IMR-90 (cell line): ENCODE results near the gene PTPRU. TPM values are rescaled to one million over a fixed set of nuclear protein-coding genes. Genes with fewer than 3 reads are reported as not detected.

Source experiments
- ATAC-seq: fragments of 200-7000 bp; cut with Tn5 transposase; 2 replicates; pipeline ENCODE4 v1.9.1; 2020; ENCODE audit warnings: low read depth, mild to moderate bottlenecking, moderate library complexity
- BruUV-seq: library from RNA; stranded (reverse); fragments of 400-500 nt; replicated peaks from 2 replicates; lab custom pipeline; 2021; lab: Mats Ljungman, UMichigan
- CTCF ChIA-PET: fragments of 300-600 bp; formaldehyde crosslinking; extraction: SDS; loops from one replicate; lab custom pipeline; 2021; ENCODE audit warnings: antibody characterized with exemption; lab: Yijun Ruan, JAX
- POLR2A ChIA-PET: fragments of 300-600 bp; sonication (Branson Sonifier 250); formaldehyde crosslinking; loops from one replicate; lab custom pipeline; 2022; ENCODE audit warnings: antibody characterized with exemption; ENCODE audit not compliant: unreplicated experiment; lab: Charles Lee
- DNase-seq: peaks from one replicate; pipeline ENCODE4 v3.0.0; 2013
- H2AFZ ChIP-seq: replicated peaks from 2 replicates; pipeline ENCODE3; 2013; ENCODE audit warnings: low read length, mild to moderate bottlenecking; ENCODE audit not compliant: poor library complexity
- H2AK5ac ChIP-seq: 2 replicates; pipeline ENCODE4 v1.6.1; 2013; ENCODE audit warnings: low read depth, low read length, inconsistent platforms
- H2AK9ac ChIP-seq: replicated peaks from 2 replicates; pipeline ENCODE3; 2013; ENCODE audit warnings: mild to moderate bottlenecking, low read depth, low read length, moderate library complexity; ENCODE audit not compliant: poor library complexity
- H2BK120ac ChIP-seq: 2 replicates; pipeline ENCODE4 v1.6.1; 2013; ENCODE audit warnings: low read depth, low read length, inconsistent platforms
- H2BK15ac ChIP-seq: 3 replicates; pipeline ENCODE4 v1.6.1; 2013; ENCODE audit warnings: low read depth, low read length, inconsistent platforms
- H2BK20ac ChIP-seq: 2 replicates; pipeline ENCODE4 v1.6.1; 2013; ENCODE audit warnings: low read depth, mild to moderate bottlenecking, inconsistent platforms, low read length, moderate library complexity
- H2BK5ac ChIP-seq: 2 replicates; pipeline ENCODE4 v1.6.1; 2013; ENCODE audit warnings: mild to moderate bottlenecking, low read depth, low read length, inconsistent platforms; ENCODE audit not compliant: poor library complexity, severe bottlenecking
- H3K14ac ChIP-seq: replicated peaks from 2 replicates; pipeline ENCODE4 v1.6.1; 2013; ENCODE audit warnings: low read depth, low read length, inconsistent platforms
- H3K18ac ChIP-seq: 2 replicates; pipeline ENCODE4 v1.6.1; 2013; ENCODE audit warnings: low read depth, low read length, control low read depth
- H3K23ac ChIP-seq: 2 replicates; pipeline ENCODE4 v1.6.1; 2013; ENCODE audit warnings: low read depth, low read length, inconsistent platforms
- H3K27ac ChIP-seq: 2 replicates; pipeline ENCODE4 v1.5.1; 2013; ENCODE audit warnings: mild to moderate bottlenecking, control low read depth, low read length; ENCODE audit not compliant: insufficient read depth
- H3K27me3 ChIP-seq: 2 replicates; pipeline ENCODE4 v1.6.1; 2013; ENCODE audit warnings: low read length; ENCODE audit not compliant: control insufficient read depth, insufficient read depth
- H3K36me3 ChIP-seq: 2 replicates; pipeline ENCODE4 v1.6.1; 2013; ENCODE audit warnings: low read length, mixed read lengths; ENCODE audit not compliant: control insufficient read depth, insufficient read depth
- H3K4ac ChIP-seq: 2 replicates; pipeline ENCODE4 v1.6.1; 2013; ENCODE audit warnings: low read depth, low read length, inconsistent platforms
- H3K4me1 ChIP-seq: 2 replicates; pipeline ENCODE4 v1.6.1; 2013; ENCODE audit warnings: low read length, mixed read lengths; ENCODE audit not compliant: control insufficient read depth, insufficient read depth
- H3K4me2 ChIP-seq: 2 replicates; pipeline ENCODE4 v1.6.1; 2013; ENCODE audit warnings: low read depth, mild to moderate bottlenecking, control low read depth, low read length, moderate library complexity
- H3K4me3 ChIP-seq: 2 replicates; pipeline ENCODE4 v1.5.1; 2013; ENCODE audit warnings: low read depth, mild to moderate bottlenecking, control low read depth, low read length, moderate library complexity; ENCODE audit not compliant: insufficient read depth
- H3K56ac ChIP-seq: 2 replicates; pipeline ENCODE4 v1.6.1; 2013; ENCODE audit warnings: low read length, inconsistent platforms; ENCODE audit not compliant: insufficient read depth; ENCODE audit errors: extremely low read depth
- H3K79me1 ChIP-seq, 2 experiments: 2 replicates each; pipeline ENCODE4 v1.6.1; 2013; ENCODE audit warnings: low read length in 2 of 2, inconsistent platforms in 1 of 2, low read depth in 1 of 2
- H3K9ac ChIP-seq: 2 replicates; pipeline ENCODE4 v1.6.1; 2013; ENCODE audit warnings: low read depth, low read length, control low read depth
- H3K9me1 ChIP-seq: 2 replicates; pipeline ENCODE4 v1.6.1; 2013; ENCODE audit warnings: low read length, inconsistent platforms; ENCODE audit not compliant: insufficient read depth
- H3K9me3 ChIP-seq: 2 replicates; pipeline ENCODE4 v1.6.1; 2013; ENCODE audit warnings: low read length; ENCODE audit not compliant: control insufficient read depth, insufficient read depth
- H4K20me1 ChIP-seq: 2 replicates; pipeline ENCODE4 v1.6.1; 2013; ENCODE audit warnings: low read length, inconsistent platforms; ENCODE audit not compliant: insufficient read depth
- H4K5ac ChIP-seq: 2 replicates; pipeline ENCODE4 v1.6.1; 2013; ENCODE audit warnings: mild to moderate bottlenecking, low read depth, low read length, control low read depth
- H4K8ac ChIP-seq, 2 experiments: 2 replicates each; pipeline ENCODE4 v1.6.1; 2013; ENCODE audit warnings: low read depth in 2 of 2, low read length in 2 of 2, control low read depth in 1 of 2, inconsistent platforms in 1 of 2
- H4K91ac ChIP-seq: 2 replicates; pipeline ENCODE4 v1.6.1; 2013; ENCODE audit warnings: low read depth, low read length, inconsistent platforms; ENCODE audit not compliant: insufficient read depth
- BHLHE40 ChIP-seq: fragments of 150-350 bp; IDR thresholded peaks from 2 replicates; pipeline ENCODE4 v1.6.1; 2016; ENCODE audit warnings: mild to moderate bottlenecking, low read depth, low read length
- MAFK ChIP-seq: IDR thresholded peaks from 2 replicates; pipeline ENCODE4 v1.6.1; 2012; ENCODE audit warnings: low read depth, low read length, improper control_type of control experiment
- MAZ ChIP-seq: IDR thresholded peaks from 2 replicates; pipeline ENCODE4 v1.6.1; 2012; ENCODE audit warnings: low read depth, mild to moderate bottlenecking, low read length, improper control_type of control experiment, moderate library complexity, borderline replicate concordance
- MXI1 ChIP-seq: IDR thresholded peaks from 2 replicates; pipeline ENCODE4 v1.6.1; 2012; ENCODE audit warnings: low read depth, mild to moderate bottlenecking, low read length, moderate library complexity, borderline replicate concordance
- RAD21 ChIP-seq: IDR thresholded peaks from 2 replicates; pipeline ENCODE4 v1.6.1; 2012; ENCODE audit warnings: low read length, improper control_type of control experiment
- SMC3 ChIP-seq: fragments of 150-350 bp; IDR thresholded peaks from 2 replicates; pipeline ENCODE4 v1.6.1; 2016; ENCODE audit warnings: low read depth, mild to moderate bottlenecking, antibody characterized with exemption, low read length, moderate library complexity
- WGBS, 2 experiments: methylation state at CpG; one replicate each; pipeline versions ENCODE4 v1.1.5 to v1.1.7; 2013; ENCODE audit warnings: missing lambda C conversion rate in 2 of 2; ENCODE audit not compliant: insufficient read length in 1 of 2; ENCODE audit errors: extremely low coverage in 2 of 2; 5-methylcytosine and 5-hydroxymethylcytosine counted together
- dilution Hi-C: fragments of 300-500 bp; cut with HindIII; formaldehyde crosslinking; loops from one replicate; pipeline ENCODE4 v1.14.3; 2018; ENCODE audit warnings: low sequenced_read_pairs; ENCODE audit not compliant: unreplicated experiment
- in situ Hi-C: fragments of 300-500 bp; cut with MboI; formaldehyde crosslinking; loops from 3 replicates; pipeline ENCODE4 v1.14.3; 2019; ENCODE audit warnings: low sequenced_read_pairs, inconsistent platforms, mixed read lengths
- intact Hi-C: fragments of 100-400 bp; cut with micrococcal nuclease; formaldehyde crosslinking; loops from 2 replicates; pipeline ENCODE4 v1.10.0; 2022
- polyA plus RNA-seq, 3 experiments: library from polyadenylated mRNA; depleted of rRNA; stranded (reverse); fragments of >200 nt; gene quantifications; 2 replicates each; pipeline ENCODE4 v1.2.3, GENCODE V29; 2012; ENCODE audit warnings: low replicate concordance in 1 of 3
- total RNA-seq: library from RNA; depleted of rRNA; stranded (reverse); fragments of >200 nt; gene quantifications from 2 replicates; pipeline ENCODE4 v1.2.3, GENCODE V29; 2012
- TF ChIP-seq, protein P1 (sequence below): conservative IDR thresholded peaks from 2 replicates; pipeline ENCODE4 v1.5.1; 2012; ENCODE audit warnings: mild to moderate bottlenecking, low read depth, low read length, improper control_type of control experiment
- TF ChIP-seq, protein P2 (sequence below): fragments of 150-350 bp; IDR thresholded peaks from 2 replicates; pipeline ENCODE4 v1.6.1; 2017; ENCODE audit warnings: mild to moderate bottlenecking, antibody characterized with exemption, low read length, low read depth

Gene PTPRU
- total and polyA plus RNA-seq, 2 of the 4 experiments (the other 2 are of a cell fraction), result 7.0 to 10.7 TPM

DNA sequence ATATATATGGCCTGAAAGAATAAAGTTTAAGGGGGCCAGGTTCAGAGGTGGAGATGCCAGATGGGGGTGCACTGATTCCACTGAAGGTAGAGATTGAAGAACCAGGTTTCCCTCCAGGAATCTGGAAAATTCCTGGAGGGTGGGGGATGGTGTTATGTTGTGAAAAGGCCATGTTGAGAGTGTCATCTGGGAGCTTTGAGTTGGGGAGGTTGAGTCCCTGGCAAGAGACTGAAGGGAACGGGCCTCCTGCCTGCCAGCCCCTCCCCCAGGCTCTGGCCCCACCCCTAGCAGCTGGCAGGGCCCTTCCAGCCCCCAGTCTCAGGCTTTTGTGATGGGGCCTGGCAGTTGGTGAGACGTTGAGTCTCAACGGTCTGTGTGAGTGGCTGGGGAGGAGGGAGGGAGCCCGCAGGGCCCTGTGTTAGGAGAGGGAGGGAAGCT lies 4.1 kb downstream of the PTPRU start:
- Histone ChIP-seq H3K23ac (no peak overlapping the region), H4K20me1 (no peaks in the 10 kb centered on the region), H2AK9ac (no peak overlapping the region), H3K9me3 (no peaks in the 10 kb centered on the region), H3K4ac (no peak overlapping the region), H3K56ac (no peak overlapping the region), H3K79me1 (peaks cover 5 to 9% of the 10 kb centered on the region in 2 experiments; a peak in 2 of 4 replicates), H2BK15ac (no peak overlapping the region), H3K4me1 (peaks cover 21% of the 10 kb centered on the region), H4K5ac (no peak overlapping the region), H3K9ac (no peak overlapping the region), H2BK120ac (no peak overlapping the region), H2BK20ac (no peak overlapping the region), H3K27ac (no peak overlapping the region), H3K27me3 (peaks cover 2% of the 10 kb centered on the region; the same call in 1 of the 2 replicates), H3K4me2 (no peak overlapping the region), H4K8ac (no peak overlapping the region), H2BK5ac (no peak overlapping the region), H3K4me3 (no peak overlapping the region), H3K9me1 (peaks cover 10% of the 10 kb centered on the region; the same call in 1 of the 2 replicates), H2AFZ (no peak overlapping the region), H3K36me3 (no peaks in the 10 kb centered on the region), H4K91ac (no peak overlapping the region), H3K14ac (no peak overlapping the region), H3K18ac (no peak overlapping the region), H2AK5ac (no peak overlapping the region)
- in situ Hi-C loops (loop anchor here (5.0 to 10.0 kb wide), 6 partner anchors 144 to 1144 kb away; no protein-coding TSS in a partner anchor), intact Hi-C loops (loop anchor here (5.0 kb wide), 1 partner anchor 462 kb away; no protein-coding TSS in a partner anchor), dilution Hi-C loops (no loop called here)
- ChIA-PET CTCF (interaction anchor here (1.4 kb wide), 1 partner anchor 463 kb away, joined by 3 read pairs; no protein-coding TSS in a partner anchor), POLR2A (interaction anchor here (1.1 kb wide), 1 partner anchor 19 kb away, joined by 3 read pairs; no protein-coding TSS in a partner anchor)
- WGBS, 2 experiments, result no CpG with 5 or more reads among the region's 4 CpGs
- no peak for DNase-seq
- ATAC-seq, result no peak
- no TSS peak for BruUV-seq
- TF ChIP-seq SMC3, result peak; percentile 32; the same call in 1 of the 2 replicates
- TF ChIP-seq, protein P1, sequence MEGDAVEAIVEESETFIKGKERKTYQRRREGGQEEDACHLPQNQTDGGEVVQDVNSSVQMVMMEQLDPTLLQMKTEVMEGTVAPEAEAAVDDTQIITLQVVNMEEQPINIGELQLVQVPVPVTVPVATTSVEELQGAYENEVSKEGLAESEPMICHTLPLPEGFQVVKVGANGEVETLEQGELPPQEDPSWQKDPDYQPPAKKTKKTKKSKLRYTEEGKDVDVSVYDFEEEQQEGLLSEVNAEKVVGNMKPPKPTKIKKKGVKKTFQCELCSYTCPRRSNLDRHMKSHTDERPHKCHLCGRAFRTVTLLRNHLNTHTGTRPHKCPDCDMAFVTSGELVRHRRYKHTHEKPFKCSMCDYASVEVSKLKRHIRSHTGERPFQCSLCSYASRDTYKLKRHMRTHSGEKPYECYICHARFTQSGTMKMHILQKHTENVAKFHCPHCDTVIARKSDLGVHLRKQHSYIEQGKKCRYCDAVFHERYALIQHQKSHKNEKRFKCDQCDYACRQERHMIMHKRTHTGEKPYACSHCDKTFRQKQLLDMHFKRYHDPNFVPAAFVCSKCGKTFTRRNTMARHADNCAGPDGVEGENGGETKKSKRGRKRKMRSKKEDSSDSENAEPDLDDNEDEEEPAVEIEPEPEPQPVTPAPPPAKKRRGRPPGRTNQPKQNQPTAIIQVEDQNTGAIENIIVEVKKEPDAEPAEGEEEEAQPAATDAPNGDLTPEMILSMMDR, result peak; percentile 47
- TF ChIP-seq, protein P2, sequence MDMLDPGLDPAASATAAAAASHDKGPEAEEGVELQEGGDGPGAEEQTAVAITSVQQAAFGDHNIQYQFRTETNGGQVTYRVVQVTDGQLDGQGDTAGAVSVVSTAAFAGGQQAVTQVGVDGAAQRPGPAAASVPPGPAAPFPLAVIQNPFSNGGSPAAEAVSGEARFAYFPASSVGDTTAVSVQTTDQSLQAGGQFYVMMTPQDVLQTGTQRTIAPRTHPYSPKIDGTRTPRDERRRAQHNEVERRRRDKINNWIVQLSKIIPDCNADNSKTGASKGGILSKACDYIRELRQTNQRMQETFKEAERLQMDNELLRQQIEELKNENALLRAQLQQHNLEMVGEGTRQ, result no peak
- no peak for TF ChIP-seq MAFK
- no peak for TF ChIP-seq BHLHE40
- TF ChIP-seq MXI1, result no peak
- no peak for TF ChIP-seq MAZ
- peak; percentile 57 for TF ChIP-seq RAD21
